Natural killer cell (primary cell): Measurements from ENCODE around the gene TMCO4. TPM values are rescaled to one million over a fixed set of nuclear protein-coding genes. Genes with fewer than 3 reads are reported as not detected.
"Not testable (repeated sequence)": the region's sequence is repeated elsewhere in the genome, so short reads cannot be mapped to it uniquely, and the experiment has no call there.

ENCODE experiments used
- ATAC-seq, 3 donors: fragments of 150-1000 bp in 2 of 3; fragments of 200-7000 bp in 1 of 3; cut with Tn5 transposase; 1 replicate in 1 of 3; 2 replicates in 2 of 3; pipeline ENCODE4 v1.10.0; 2021; ENCODE audit warnings: mild to moderate bottlenecking in 2 of 3, moderate library complexity in 2 of 3
- DNase-seq, 2 donors: peaks; one replicate each; pipeline versions ENCODE4 v3.0.0 to v3.0.0-alpha.2; 2013 to 2021; ENCODE audit warnings: mixed read lengths in 1 of 2
- H3K27ac ChIP-seq: one replicate; pipeline ENCODE4 v1.5.1; 2013; ENCODE audit warnings: mild to moderate bottlenecking, low read length
- H3K27me3 ChIP-seq: one replicate; pipeline ENCODE4 v1.6.1; 2013; ENCODE audit warnings: low read length; ENCODE audit not compliant: control insufficient read depth, insufficient read depth
- H3K36me3 ChIP-seq: one replicate; pipeline ENCODE4 v1.6.1; 2013; ENCODE audit warnings: low read length; ENCODE audit not compliant: control insufficient read depth, insufficient read depth
- H3K4me1 ChIP-seq: one replicate; pipeline ENCODE4 v1.6.1; 2013; ENCODE audit warnings: low read length; ENCODE audit not compliant: control insufficient read depth, insufficient read depth
- H3K4me3 ChIP-seq: one replicate; pipeline ENCODE4 v1.5.1; 2013; ENCODE audit warnings: low read length
- H3K9me3 ChIP-seq: one replicate; pipeline ENCODE4 v1.6.1; 2013; ENCODE audit warnings: low read length; ENCODE audit not compliant: control insufficient read depth, insufficient read depth
- H3K27ac Mint-ChIP-seq, 2 donors: one replicate each; pipeline ENCODE4 v1.8.0; 2022; ENCODE audit warnings: mild to moderate bottlenecking in 2 of 2, mixed read lengths in 2 of 2, moderate library complexity in 1 of 2
- H3K27me3 Mint-ChIP-seq, 2 donors: one replicate each; pipeline ENCODE4 v1.8.0; 2022; ENCODE audit warnings: low read depth in 2 of 2, mixed read lengths in 2 of 2
- H3K36me3 Mint-ChIP-seq: one replicate; pipeline ENCODE4 v1.8.0; 2022; ENCODE audit warnings: mixed read lengths
- H3K4me1 Mint-ChIP-seq, 2 donors: one replicate each; pipeline ENCODE4 v1.8.0; 2022; ENCODE audit warnings: mixed read lengths in 2 of 2
- H3K4me3 Mint-ChIP-seq: one replicate; pipeline ENCODE4 v1.8.0; 2022; ENCODE audit warnings: mild to moderate bottlenecking, moderate library complexity, mixed read lengths
- H3K9me3 Mint-ChIP-seq, 2 donors: one replicate each; pipeline ENCODE4 v1.8.0; 2022; ENCODE audit warnings: mixed read lengths in 2 of 2
- CTCF ChIP-seq: fragments of 200-600 bp; IDR thresholded peaks from one replicate; pipeline ENCODE4 v1.8.0; 2022; ENCODE audit warnings: antibody characterized with exemption
- WGBS: methylation state at CpG from one replicate; pipeline ENCODE4 v1.1.7; 2013; ENCODE audit warnings: missing lambda C conversion rate; ENCODE audit not compliant: insufficient coverage; 5-methylcytosine and 5-hydroxymethylcytosine counted together
- intact Hi-C: fragments of 100-400 bp; cut with micrococcal nuclease; formaldehyde crosslinking; loops from one replicate; pipeline ENCODE4 v1.14.2; 2022
- total RNA-seq, 4 donors: library from RNA; stranded (reverse); fragments of 120-200 nt in 1 of 4; gene quantifications; one replicate each; pipeline versions ENCODE4 v1.2.3 to v1.2.4, GENCODE V29; 2013 to 2022

Gene TMCO4
- total RNA-seq, 3 donors from 2014 or later (not counting 1 experiment from before 2014, with no cell fraction given), result 14.2 to 21.5 (median 18.3) TPM

- WGBS, result 88% methylated on average over 4 of the region's 5 CpGs
- ATAC-seq, result no peak
These were observed 163.7 kb downstream of the TMCO4 start for GRCh38 chr1:19636065-19636464.

GRCh38 chr1:19635646-19636045 is 164.1 kb downstream of the TMCO4 start:
- DNase-seq (no peak), ATAC-seq (no peak)
- Mint-ChIP-seq H3K4me1 (no peaks in the 10 kb centered on the region), H3K9me3 (no peaks in the 10 kb centered on the region), H3K27me3 (no peaks in the 10 kb centered on the region), H3K36me3 (no peaks in the 10 kb centered on the region), H3K4me3 (no peak overlapping the region), H3K27ac (no peak overlapping the region)
- intact Hi-C loops, result no loop called here
- Histone ChIP-seq H3K27me3 (no peaks in the 10 kb centered on the region), H3K9me3 (no peaks in the 10 kb centered on the region), H3K27ac (no peak overlapping the region), H3K4me1 (no peaks in the 10 kb centered on the region), H3K4me3 (no peak overlapping the region), H3K36me3 (no peaks in the 10 kb centered on the region)
- 91% methylated on average over 4 of the region's 4 CpGs for WGBS
- no peak for TF ChIP-seq CTCF

More at GRCh38 chr1:19636065-19636464, 163.7 kb downstream of the TMCO4 start:
- Mint-ChIP-seq H3K36me3 (no peaks in the 10 kb centered on the region), H3K4me3 (no peak overlapping the region), H3K27me3 (no peaks in the 10 kb centered on the region), H3K27ac (no peak overlapping the region), H3K9me3 (no peaks in the 10 kb centered on the region), H3K4me1 (no peaks in the 10 kb centered on the region)
- Histone ChIP-seq H3K27me3 (no peaks in the 10 kb centered on the region), H3K9me3 (no peaks in the 10 kb centered on the region), H3K4me1 (no peaks in the 10 kb centered on the region), H3K36me3 (no peaks in the 10 kb centered on the region), H3K27ac (no peak overlapping the region), H3K4me3 (no peak overlapping the region)
- no peak for DNase-seq
- intact Hi-C loops, result no loop called here
- TF ChIP-seq CTCF, result no peak

GRCh38 chr1:19635064-19635463 is 164.7 kb downstream of the TMCO4 start:
- 95% methylated on average over 9 of the region's 9 CpGs for WGBS
- H3K9me3 Mint-ChIP-seq, H3K4me1 ChIP-seq, DNase-seq, H3K27me3 Mint-ChIP-seq, H3K4me1 Mint-ChIP-seq, H3K4me3 Mint-ChIP-seq, H3K36me3 ChIP-seq, ATAC-seq, H3K27ac Mint-ChIP-seq, H3K36me3 Mint-ChIP-seq, H3K27ac ChIP-seq, H3K9me3 ChIP-seq, H3K4me3 ChIP-seq, H3K27me3 ChIP-seq, intact Hi-C loops: not testable (repeated sequence)

GRCh38 chr1:19633106-19633505 is 166.6 kb downstream of the TMCO4 start:
- ATAC-seq (no peak), DNase-seq (no peak)
- no peak overlapping the region for H3K4me3 ChIP-seq
- no peaks in the 10 kb centered on the region for H3K9me3 Mint-ChIP-seq
- no peaks in the 10 kb centered on the region for H3K4me1 Mint-ChIP-seq
- no peaks in the 10 kb centered on the region for H3K4me1 ChIP-seq
- H3K9me3 ChIP-seq, result no peaks in the 10 kb centered on the region
- 100% methylated on average over 1 of the region's 2 CpGs for WGBS
- no peaks in the 10 kb centered on the region for H3K36me3 ChIP-seq
- TF ChIP-seq CTCF, result no peak
- H3K27ac ChIP-seq, result no peak overlapping the region
- intact Hi-C loops, result no loop called here
- peaks cover 6% of the 10 kb centered on the region for H3K36me3 Mint-ChIP-seq
- H3K27me3 ChIP-seq, result no peaks in the 10 kb centered on the region
- no peaks in the 10 kb centered on the region for H3K27me3 Mint-ChIP-seq
- no peak overlapping the region for H3K27ac Mint-ChIP-seq
- no peak overlapping the region for H3K4me3 Mint-ChIP-seq

Other genes starting within 250 kb of the TMCO4 start
- 10 to 100 TPM; 10.7 to 18.4 (median 11.4) TPM for gene NBL1, start 155.6 kb downstream of the TMCO4 start, total RNA-seq
- under 1 TPM in 1 of 3 donors, not detected in 2; 0.18 TPM for gene HTR6, start 135.0 kb downstream of the TMCO4 start, total RNA-seq
- gene RNF186, start 15.4 kb upstream of the TMCO4 start, total RNA-seq, result not detected
- 10 to 100 TPM; 10.5 to 21.8 (median 19.0) TPM for gene OTUD3, start 82.5 kb upstream of the TMCO4 start, total RNA-seq
- gene PLA2G2E, start 123.7 kb upstream of the TMCO4 start, total RNA-seq, result not detected
- not detected for gene PLA2G2A, start 179.7 kb upstream of the TMCO4 start, total RNA-seq